Stimulated activated CD8-positive, alpha-beta memory T cell treated with anti-CD3 and anti-CD28 coated beads, Interleukin-15, amount 100 ng/mL, for 4 hours (primary cell): ENCODE data around the gene DNAAF8.
"Not testable (repeated sequence)": the region's sequence is repeated elsewhere in the genome, so short reads cannot be mapped to it uniquely, and the experiment has no call there.

Experiments used
- DNase-seq, 2 donors: peaks; one replicate each; pipeline ENCODE4 v3.0.0-alpha.2; 2020; ENCODE audit warnings: low read depth in 2 of 2

Gene DNAAF8

GRCh38 chr16:4723071-4723767 is 11.1 kb upstream of the DNAAF8 start:
- no peak for DNase-seq

- no peak for DNase-seq
These were observed 9.6 kb upstream of the DNAAF8 start for GRCh38 chr16:4724661-4725270.

- no peak for DNase-seq
These were observed 7.7 kb upstream of the DNAAF8 start for GRCh38 chr16:4726616-4727015.

GRCh38 chr16:4728676-4729075 is 5.7 kb upstream of the DNAAF8 start:
- no peak for DNase-seq

- no peak for DNase-seq
These were observed 4.5 kb upstream of the DNAAF8 start for GRCh38 chr16:4729876-4730275.

GRCh38 chr16:4733211-4733742 is 1.1 kb upstream of the DNAAF8 start:
- DNase-seq = no peak

GRCh38 chr16:4733747-4734062 is 632 bp upstream of the DNAAF8 start:
- no peak for DNase-seq

- DNase-seq = peak; percentile 87
These were observed 596 bp downstream of the DNAAF8 start for GRCh38 chr16:4734730-4735535.

- DNase-seq = no peak
These were observed 2.2 kb downstream of the DNAAF8 start for GRCh38 chr16:4736546-4736945.

- no peak for DNase-seq
These were observed 3.2 kb downstream of the DNAAF8 start for GRCh38 chr16:4737545-4737944.

GRCh38 chr16:4738370-4738769 is 4.0 kb downstream of the DNAAF8 start:
- not testable (repeated sequence) for DNase-seq

- no peak for DNase-seq
These were observed 9.0 kb downstream of the DNAAF8 start for GRCh38 chr16:4743226-4743878.

- DNase-seq = no peak
These were observed 10.4 kb downstream of the DNAAF8 start for GRCh38 chr16:4744555-4745273.

- no peak for DNase-seq
These were observed 10.9 kb downstream of the DNAAF8 start for GRCh38 chr16:4745274-4745569.

GRCh38 chr16:4746215-4746614 is 11.9 kb downstream of the DNAAF8 start:
- DNase-seq = no peak

GRCh38 chr16:4746991-4747574 is 12.7 kb downstream of the DNAAF8 start:
- no peak for DNase-seq

GRCh38 chr16:4747906-4748681 is 13.8 kb downstream of the DNAAF8 start:
- no peak for DNase-seq

- DNase-seq = no peak
These were observed 14.5 kb downstream of the DNAAF8 start for GRCh38 chr16:4748682-4749411.

- no peak for DNase-seq
These were observed 15.4 kb downstream of the DNAAF8 start for GRCh38 chr16:4749700-4750257.

GRCh38 chr16:4750896-4751295 is 16.6 kb downstream of the DNAAF8 start:
- DNase-seq = no peak
